ENCODE data around the gene SPRTN.

DNA sequence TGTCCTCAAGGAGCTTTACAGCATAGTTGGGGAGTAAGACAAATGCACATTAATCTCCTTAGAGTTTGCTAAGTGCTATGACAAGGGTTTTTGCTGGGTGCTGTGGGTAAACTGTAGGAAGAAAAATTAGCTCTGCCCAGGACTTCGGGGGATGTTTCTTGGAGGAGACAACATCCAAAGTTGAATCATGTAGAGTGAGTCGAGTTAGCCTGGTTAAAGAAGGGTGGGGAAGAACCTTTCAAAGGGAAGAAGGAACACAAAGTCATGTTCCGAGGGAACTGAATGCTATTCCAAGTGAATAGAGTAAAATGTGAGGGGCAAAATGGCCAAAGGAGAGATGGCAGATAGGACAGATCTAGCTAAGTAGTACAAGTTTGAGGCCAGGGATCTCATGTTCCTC, 17.1 kb downstream of the SPRTN start:
- TF ChIP-seq, protein P1, sequence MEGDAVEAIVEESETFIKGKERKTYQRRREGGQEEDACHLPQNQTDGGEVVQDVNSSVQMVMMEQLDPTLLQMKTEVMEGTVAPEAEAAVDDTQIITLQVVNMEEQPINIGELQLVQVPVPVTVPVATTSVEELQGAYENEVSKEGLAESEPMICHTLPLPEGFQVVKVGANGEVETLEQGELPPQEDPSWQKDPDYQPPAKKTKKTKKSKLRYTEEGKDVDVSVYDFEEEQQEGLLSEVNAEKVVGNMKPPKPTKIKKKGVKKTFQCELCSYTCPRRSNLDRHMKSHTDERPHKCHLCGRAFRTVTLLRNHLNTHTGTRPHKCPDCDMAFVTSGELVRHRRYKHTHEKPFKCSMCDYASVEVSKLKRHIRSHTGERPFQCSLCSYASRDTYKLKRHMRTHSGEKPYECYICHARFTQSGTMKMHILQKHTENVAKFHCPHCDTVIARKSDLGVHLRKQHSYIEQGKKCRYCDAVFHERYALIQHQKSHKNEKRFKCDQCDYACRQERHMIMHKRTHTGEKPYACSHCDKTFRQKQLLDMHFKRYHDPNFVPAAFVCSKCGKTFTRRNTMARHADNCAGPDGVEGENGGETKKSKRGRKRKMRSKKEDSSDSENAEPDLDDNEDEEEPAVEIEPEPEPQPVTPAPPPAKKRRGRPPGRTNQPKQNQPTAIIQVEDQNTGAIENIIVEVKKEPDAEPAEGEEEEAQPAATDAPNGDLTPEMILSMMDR (conservative IDR thresholded peaks at IDR 0.05; ENCODE audit: low read length) = no peak
- no peak for TF ChIP-seq EZH2phosphoT487 (IDR thresholded peaks at IDR 0.05; ENCODE audit: borderline replicate concordance)

Data from Loucy (cell line).